Stimulated activated CD8-positive, alpha-beta memory T cell treated with anti-CD3 and anti-CD28 coated beads, Interleukin-15, amount 100 ng/mL, for 1 hour (primary cell): ENCODE results near the gene MYO9B.

Experiments used
- DNase-seq: peaks from one replicate; pipeline ENCODE4 v3.0.0-alpha.2; 2020; ENCODE audit warnings: low read depth

Gene MYO9B

DNA sequence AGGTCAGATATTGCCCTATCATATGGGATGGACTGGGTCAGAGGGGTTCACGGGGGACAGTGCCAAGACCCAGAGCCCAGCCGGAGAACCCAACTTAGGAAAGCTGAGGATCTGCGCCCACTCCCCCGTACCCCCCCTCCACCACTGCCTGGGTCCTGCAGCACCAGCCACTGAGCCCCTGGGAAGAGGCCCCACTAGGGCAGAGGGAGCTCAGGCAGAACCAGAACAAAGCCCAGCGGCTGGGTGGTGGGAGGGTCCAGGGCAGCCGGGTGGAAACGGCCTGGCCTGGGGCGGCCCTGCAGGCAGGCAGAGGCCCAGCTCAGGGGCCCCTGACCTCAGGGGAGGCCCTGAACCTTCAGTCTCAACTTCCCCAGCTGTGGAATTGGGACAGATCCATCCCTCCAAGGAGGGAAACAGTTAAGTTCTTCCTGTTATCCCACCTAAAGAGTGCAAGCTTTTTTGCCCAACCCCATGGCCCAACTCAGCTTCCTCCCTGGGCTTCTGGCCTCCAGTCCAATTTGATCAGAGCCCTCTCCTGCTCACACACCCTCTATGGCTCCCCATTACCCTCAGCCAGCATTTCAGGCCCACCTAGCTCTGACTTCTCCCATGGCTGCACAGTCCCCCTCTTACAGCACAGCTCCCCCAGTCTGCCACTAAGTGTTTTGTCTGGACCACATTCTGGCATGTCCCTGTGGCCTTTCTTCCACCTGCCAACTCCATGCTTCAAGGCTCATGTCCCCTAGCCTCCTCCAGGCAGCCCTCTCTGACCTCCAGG, 167.0 kb downstream of the MYO9B start:
- DNase-seq = no peak

GRCh38 chr19:17243211-17243829, 167.7 kb downstream of the MYO9B start:
- no peak for DNase-seq

DNA sequence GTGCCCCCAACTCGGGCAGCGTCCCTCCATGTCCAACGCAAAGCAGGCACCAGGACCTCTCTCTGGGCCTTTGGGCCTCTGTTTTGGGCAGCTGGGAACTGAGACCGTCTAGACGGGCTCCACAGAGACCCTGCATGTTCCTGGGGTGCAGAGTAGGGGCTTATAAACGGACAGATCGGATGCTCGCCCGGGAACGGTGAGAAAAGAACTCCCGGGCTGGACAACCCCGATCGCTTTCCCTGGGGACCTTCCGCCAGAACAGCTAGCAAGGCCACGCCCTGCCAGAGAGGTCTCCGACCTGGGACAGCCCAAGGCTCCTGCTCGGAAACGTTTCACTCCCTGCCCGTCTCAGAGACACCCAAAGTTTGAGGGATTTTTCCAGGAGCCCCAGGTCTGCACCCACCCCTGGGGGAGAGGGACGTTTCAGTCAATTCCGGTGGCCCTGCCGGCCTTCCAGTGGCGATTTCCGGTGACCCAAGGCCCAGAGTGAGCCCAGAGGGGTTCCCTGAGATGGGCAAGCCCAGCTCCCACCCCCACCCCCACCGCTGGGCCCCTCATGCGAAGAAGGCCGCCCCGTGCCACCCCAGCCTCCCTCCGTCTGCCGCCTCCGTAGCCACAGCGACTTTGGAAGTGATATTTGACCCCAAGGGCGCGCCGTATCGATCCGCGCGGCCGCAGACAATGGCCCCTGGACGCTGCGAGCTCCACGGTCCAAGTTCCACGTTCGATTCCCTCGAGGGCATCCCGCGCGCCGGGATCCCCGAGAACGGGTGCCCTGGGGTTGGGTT, 168.4 kb downstream of the MYO9B start:
- no peak for DNase-seq

DNA sequence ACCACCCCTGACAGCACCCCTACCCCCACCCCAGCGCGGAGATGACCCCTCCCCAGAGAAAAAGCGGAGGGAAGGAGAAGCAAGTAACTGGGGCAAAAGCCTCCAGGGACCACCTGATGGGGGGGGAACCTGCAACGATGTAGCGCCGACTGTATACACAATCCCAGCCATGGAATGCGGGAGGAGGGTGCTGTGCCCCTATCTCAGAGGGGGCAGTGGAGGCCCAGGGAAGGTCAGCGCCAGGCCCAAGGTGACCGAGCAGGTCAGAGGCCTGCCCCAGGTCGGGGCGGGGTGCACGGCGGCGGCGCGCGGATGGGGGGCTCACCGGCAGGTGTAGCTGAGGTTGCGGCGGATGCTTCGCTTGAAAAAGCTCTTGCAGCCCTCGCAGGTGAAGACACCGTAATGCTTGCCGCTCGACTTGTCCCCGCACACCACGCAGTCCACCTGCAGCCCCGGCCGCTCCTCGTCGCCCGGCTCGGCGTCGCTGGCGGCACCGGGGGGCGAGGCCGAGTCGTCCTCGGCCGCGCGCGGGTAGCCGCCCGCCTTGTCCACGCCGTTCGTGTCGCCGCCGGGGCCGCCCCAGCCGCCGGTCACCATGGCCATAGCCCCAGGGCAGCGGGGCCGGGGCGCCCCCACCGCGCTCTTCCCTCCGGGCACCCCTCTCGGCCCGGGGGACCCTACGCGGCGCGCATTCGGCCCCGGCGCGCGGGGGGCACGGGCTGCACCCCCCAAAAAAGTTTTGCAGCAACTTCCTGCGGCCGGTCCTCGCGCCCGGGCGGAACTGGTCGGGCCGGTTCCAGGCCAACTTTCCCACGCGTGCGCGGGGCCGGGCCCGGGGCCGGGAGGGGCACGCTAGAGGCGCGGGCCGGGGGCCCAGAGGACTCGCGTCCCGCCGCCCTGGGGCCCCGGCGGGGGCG, 169.3 kb downstream of the MYO9B start:
- no peak for DNase-seq

- DNase-seq = no peak
Observed at GRCh38 chr19:17245535-17245984, 170.0 kb downstream of the MYO9B start, which contains the start of gene NR2F6. NR2F6 (minus strand) TSS chr19:17245919; CDS start chr19:17245220, 699 bp downstream.

DNA sequence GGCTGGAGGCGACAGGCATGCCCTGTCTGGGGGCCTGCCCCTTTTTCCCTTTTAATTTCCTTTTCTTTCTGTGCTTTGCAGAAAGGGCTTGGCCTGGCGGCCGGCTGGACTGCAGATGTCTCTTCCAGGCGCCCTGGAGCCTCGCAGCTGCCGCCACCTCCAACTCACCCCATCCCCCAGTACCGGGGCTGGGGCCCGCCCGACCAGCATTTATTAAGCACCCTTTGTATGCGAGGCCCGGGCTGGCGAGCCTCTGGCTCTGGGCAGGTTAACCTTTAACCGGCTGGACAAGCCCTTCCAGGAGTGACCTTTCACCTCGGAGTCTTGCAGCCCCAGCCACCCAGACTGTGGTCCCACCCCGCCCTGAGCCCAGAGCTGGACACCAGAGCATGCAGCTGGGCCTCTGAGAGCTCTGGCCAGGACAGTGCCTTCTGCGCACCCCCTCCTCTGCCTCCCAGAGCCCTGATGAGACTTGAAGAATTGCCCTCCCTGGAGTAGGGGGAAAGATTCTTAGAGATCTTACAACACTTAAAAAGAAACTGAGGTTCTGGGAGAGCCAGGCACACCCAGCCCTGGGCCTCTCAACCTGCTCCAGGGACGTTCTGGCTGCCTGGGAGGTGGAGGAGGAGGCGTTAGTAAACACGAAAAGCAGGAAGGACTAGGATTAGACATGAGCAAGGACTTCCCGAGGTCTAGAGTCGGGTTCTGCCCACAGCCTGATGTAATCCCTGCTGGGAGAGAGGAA, 171.3 kb downstream of the MYO9B start:
- DNase-seq = no peak

DNA sequence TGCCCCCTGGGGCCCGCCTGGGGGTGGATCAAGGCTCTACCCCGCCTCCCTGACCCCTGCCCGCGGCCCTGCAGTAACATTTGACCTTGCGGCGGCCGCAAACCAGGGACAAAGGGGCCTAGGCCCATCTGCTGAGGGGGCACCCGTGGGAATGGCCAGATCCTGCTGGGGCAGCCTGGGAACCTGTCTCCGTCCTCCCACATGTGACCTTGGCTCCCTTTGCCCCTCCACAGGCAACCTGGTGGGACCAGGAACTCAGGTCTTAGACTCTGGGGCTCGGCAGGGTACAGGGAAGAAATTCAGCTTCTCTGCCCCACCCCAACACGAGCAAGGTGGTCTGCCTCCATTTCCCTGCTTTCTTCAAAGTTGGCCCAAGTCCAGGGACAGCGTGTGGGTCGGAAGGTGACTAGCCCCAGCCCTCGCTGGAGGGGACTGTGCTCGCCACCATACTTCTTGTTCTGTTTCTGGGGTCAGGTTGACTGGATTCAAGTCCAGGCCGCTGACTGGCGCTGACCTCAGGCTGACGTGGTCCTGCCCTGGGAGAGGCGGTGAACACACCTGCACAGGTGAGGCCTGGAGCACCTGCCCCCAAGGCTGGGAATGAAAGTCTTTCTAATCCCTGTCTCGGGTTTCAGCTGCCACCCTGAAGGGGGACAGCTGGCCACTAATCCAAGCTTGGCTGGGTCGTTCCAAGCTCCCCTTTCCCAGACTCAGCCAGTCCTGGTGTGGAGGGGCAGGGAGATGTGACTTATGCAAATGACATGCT, 172.6 kb downstream of the MYO9B start:
- no peak for DNase-seq

DNA sequence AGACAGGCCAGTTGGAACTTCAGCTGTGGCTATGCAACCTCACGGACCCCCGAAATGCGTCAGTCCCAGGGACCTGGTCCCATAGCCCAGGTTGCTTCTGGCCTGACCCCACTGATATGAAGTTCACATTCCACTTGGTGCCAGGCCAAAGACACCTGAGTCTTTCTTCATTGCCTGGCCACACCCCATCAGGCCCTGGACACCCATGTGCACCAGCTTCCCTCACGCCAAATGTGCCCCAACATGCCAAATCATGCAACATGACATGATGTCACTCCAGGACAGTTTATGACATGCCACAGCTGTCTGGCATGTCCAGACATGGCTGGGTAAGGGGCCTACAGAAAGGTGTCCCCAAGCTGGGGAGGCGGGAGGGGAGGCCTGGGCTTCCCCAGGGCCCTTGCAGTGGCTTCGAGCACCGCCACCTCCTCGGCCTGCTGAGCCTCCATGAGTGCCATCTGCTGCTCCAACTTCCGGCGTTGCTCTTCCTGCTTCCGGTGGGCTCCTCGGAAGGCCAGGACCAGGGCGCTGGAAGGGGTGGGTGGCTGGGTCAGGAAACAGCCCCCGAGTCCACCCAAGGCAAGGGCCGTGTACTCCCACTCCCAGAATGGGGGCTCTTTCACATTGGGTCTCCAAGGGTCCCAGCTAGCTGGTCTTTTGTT, 174.4 kb downstream of the MYO9B start:
- no peak for DNase-seq

DNA sequence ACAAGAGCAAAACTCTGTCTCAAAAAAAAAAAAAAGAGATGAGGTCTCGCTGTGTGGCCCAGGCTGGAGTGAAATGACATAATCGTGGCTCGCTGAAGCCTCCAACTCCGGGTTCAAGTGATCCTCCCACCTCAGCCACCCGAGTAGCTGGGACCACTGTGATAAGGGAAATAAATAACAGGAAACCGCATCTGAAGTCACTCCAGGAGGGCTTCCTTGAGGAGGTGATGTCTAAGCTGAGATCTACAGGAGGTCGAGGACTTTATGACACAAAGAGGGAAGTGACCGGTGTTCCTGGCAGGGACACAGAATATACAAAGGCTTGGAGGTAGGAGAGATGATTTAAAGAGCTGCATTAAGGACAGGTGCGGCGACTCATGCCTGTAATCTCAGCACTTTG, 179.1 kb downstream of the MYO9B start:
- no peak for DNase-seq

- DNase-seq = no peak
Observed at GRCh38 chr19:17255150-17255621, 179.6 kb downstream of the MYO9B start.

DNA sequence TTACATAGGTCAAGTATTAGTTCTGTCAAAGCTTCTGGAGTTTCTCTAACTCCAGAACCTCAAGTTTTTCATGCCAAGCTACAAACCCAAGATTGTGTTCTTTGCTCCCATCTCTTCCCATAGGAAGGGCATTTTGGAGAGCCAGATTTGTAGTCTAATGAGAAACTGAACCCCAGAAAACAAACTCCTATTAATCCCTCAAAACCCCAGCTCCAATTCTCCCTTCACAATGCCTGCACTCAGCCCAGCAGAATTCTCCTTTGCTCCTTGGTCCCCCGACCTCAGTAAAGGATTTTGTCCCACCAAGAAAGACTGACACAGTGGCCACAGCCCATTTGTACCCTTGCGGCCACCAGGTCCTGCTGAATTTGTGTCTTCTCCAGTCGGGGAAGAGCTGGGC, 180.6 kb downstream of the MYO9B start:
- DNase-seq = no peak

DNA sequence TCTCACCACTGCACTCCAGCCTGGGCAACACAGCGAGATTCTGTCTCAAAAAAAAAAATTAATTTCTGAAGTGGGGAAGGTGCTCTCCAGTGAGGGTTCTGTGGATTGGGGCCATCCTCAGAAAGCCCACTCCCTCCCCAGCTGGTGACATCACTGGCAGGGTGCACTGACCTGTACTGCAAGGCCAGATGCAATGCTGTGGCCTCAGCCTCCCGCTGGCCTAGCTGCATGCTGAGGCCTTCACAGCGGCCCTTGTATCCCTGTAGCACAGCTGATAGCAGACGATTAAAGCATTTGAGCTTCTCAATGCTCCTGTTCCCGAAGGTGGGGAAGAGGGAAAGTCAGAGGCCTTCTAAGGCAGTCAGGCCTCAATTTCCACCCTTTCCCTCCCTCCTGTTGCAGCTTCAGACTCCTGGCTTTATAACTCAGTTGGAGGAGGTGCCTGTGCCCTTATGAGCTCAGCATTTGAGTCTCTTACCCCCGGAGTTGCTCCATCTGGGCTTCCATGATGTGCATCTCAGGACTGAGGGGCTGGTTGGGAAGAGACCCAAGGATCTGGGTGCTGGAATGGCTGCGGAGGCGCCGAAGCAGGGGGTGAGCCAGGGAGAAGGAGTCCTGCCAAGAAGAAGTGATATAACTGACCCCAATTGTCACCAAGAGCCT, 183.7 kb downstream of the MYO9B start:
- no peak for DNase-seq

GRCh38 chr19:17259934-17260333, 184.4 kb downstream of the MYO9B start:
- no peak for DNase-seq

GRCh38 chr19:17260842-17261325, 185.3 kb downstream of the MYO9B start:
- peak; percentile 82 for DNase-seq

DNA sequence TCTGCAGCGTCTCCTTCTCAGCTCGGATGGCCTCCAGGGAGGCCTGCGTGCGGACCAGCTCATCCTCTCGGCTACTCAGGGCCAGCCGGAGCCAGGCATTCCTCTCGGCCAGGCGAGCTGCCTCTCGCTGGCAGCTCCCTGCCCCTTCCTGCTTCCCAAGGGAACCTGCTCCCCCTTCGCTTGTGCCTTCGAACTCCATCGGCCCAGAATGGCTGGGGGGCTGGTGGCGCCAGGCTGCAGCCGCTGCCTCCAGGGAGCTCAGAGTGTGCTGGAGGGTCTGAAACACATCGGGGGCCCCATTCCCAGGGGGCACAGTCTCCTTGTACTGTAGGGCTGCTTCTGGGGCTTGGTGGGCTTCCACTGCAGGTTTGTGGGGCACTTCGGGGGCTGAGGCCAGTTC, 187.0 kb downstream of the MYO9B start:
- no peak for DNase-seq
